Natural killer cell (primary cell): ENCODE measurements around the gene TMOD3. TPM values are rescaled to one million over a fixed set of nuclear protein-coding genes. Genes with fewer than 3 reads are reported as not detected.

Experiments used
- ATAC-seq, 3 donors: fragments of 150-1000 bp in 2 of 3; fragments of 200-7000 bp in 1 of 3; cut with Tn5 transposase; 1 replicate in 1 of 3; 2 replicates in 2 of 3; pipeline ENCODE4 v1.10.0; 2021; ENCODE audit warnings: mild to moderate bottlenecking in 2 of 3, moderate library complexity in 2 of 3
- DNase-seq, 2 donors: peaks; one replicate each; pipeline versions ENCODE4 v3.0.0 to v3.0.0-alpha.2; 2013 to 2021; ENCODE audit warnings: mixed read lengths in 1 of 2
- H3K27ac ChIP-seq: one replicate; pipeline ENCODE4 v1.5.1; 2013; ENCODE audit warnings: mild to moderate bottlenecking, low read length
- H3K27me3 ChIP-seq: one replicate; pipeline ENCODE4 v1.6.1; 2013; ENCODE audit warnings: low read length; ENCODE audit not compliant: control insufficient read depth, insufficient read depth
- H3K36me3 ChIP-seq: one replicate; pipeline ENCODE4 v1.6.1; 2013; ENCODE audit warnings: low read length; ENCODE audit not compliant: control insufficient read depth, insufficient read depth
- H3K4me1 ChIP-seq: one replicate; pipeline ENCODE4 v1.6.1; 2013; ENCODE audit warnings: low read length; ENCODE audit not compliant: control insufficient read depth, insufficient read depth
- H3K4me3 ChIP-seq: one replicate; pipeline ENCODE4 v1.5.1; 2013; ENCODE audit warnings: low read length
- H3K9me3 ChIP-seq: one replicate; pipeline ENCODE4 v1.6.1; 2013; ENCODE audit warnings: low read length; ENCODE audit not compliant: control insufficient read depth, insufficient read depth
- H3K27ac Mint-ChIP-seq, 2 donors: one replicate each; pipeline ENCODE4 v1.8.0; 2022; ENCODE audit warnings: mild to moderate bottlenecking in 2 of 2, mixed read lengths in 2 of 2, moderate library complexity in 1 of 2
- H3K27me3 Mint-ChIP-seq, 2 donors: one replicate each; pipeline ENCODE4 v1.8.0; 2022; ENCODE audit warnings: low read depth in 2 of 2, mixed read lengths in 2 of 2
- H3K36me3 Mint-ChIP-seq: one replicate; pipeline ENCODE4 v1.8.0; 2022; ENCODE audit warnings: mixed read lengths
- H3K4me1 Mint-ChIP-seq, 2 donors: one replicate each; pipeline ENCODE4 v1.8.0; 2022; ENCODE audit warnings: mixed read lengths in 2 of 2
- H3K4me3 Mint-ChIP-seq: one replicate; pipeline ENCODE4 v1.8.0; 2022; ENCODE audit warnings: mild to moderate bottlenecking, moderate library complexity, mixed read lengths
- H3K9me3 Mint-ChIP-seq, 2 donors: one replicate each; pipeline ENCODE4 v1.8.0; 2022; ENCODE audit warnings: mixed read lengths in 2 of 2
- WGBS: methylation state at CpG from one replicate; pipeline ENCODE4 v1.1.7; 2013; ENCODE audit warnings: missing lambda C conversion rate; ENCODE audit not compliant: insufficient coverage; 5-methylcytosine and 5-hydroxymethylcytosine counted together
- intact Hi-C: fragments of 100-400 bp; cut with micrococcal nuclease; formaldehyde crosslinking; loops from one replicate; pipeline ENCODE4 v1.14.2; 2022
- total RNA-seq, 4 donors: library from RNA; stranded (reverse); fragments of 120-200 nt in 1 of 4; gene quantifications; one replicate each; pipeline versions ENCODE4 v1.2.3 to v1.2.4, GENCODE V29; 2013 to 2022
- TF ChIP-seq, protein P1 (sequence below): fragments of 200-600 bp; IDR thresholded peaks from one replicate; pipeline ENCODE4 v1.8.0; 2022; ENCODE audit warnings: antibody characterized with exemption

The TMOD3 gene
- total RNA-seq, 3 donors from 2014 or later (not counting 1 experiment from before 2014, with no cell fraction given): 56.5 to 72.3 (median 69.4) TPM

DNA sequence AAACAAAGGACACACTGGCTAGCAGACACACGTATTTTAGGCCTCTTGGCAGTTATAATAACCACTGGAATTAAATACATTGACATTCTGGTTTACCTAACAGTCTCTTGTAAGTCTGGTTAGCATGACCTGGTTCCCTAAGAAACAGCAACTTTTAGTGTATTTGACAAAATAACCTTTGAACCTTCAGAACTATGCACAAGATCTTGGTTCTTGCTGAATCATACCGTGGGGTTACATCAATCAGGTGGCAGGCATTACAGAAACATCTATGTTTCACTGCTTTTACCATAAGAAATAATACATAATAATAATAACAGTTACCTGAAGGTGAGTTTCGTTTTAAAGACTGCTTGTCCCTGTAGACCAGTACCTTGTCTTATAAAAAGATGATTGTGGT is 123.4 kb downstream of the TMOD3 start:
- no peak overlapping the region for H3K27ac Mint-ChIP-seq
- no peaks in the 10 kb centered on the region for H3K27me3 Mint-ChIP-seq
- H3K9me3 Mint-ChIP-seq: no peaks in the 10 kb centered on the region
- Histone ChIP-seq H3K27ac (no peak overlapping the region), H3K9me3 (no peaks in the 10 kb centered on the region), H3K4me1 (no peaks in the 10 kb centered on the region), H3K36me3 (peaks cover 77% of the 10 kb centered on the region), H3K4me3 (no peak overlapping the region), H3K27me3 (no peaks in the 10 kb centered on the region)
- no peak overlapping the region for H3K4me3 Mint-ChIP-seq
- TF ChIP-seq, protein P1, sequence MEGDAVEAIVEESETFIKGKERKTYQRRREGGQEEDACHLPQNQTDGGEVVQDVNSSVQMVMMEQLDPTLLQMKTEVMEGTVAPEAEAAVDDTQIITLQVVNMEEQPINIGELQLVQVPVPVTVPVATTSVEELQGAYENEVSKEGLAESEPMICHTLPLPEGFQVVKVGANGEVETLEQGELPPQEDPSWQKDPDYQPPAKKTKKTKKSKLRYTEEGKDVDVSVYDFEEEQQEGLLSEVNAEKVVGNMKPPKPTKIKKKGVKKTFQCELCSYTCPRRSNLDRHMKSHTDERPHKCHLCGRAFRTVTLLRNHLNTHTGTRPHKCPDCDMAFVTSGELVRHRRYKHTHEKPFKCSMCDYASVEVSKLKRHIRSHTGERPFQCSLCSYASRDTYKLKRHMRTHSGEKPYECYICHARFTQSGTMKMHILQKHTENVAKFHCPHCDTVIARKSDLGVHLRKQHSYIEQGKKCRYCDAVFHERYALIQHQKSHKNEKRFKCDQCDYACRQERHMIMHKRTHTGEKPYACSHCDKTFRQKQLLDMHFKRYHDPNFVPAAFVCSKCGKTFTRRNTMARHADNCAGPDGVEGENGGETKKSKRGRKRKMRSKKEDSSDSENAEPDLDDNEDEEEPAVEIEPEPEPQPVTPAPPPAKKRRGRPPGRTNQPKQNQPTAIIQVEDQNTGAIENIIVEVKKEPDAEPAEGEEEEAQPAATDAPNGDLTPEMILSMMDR: no peak
- 97% methylated on average over 2 of the region's 3 CpGs for WGBS
- DNase-seq (no peak), ATAC-seq (no peak)
- no peaks in the 10 kb centered on the region for H3K4me1 Mint-ChIP-seq
- intact Hi-C loops: no loop called here
- peaks cover 20% of the 10 kb centered on the region for H3K36me3 Mint-ChIP-seq

DNA sequence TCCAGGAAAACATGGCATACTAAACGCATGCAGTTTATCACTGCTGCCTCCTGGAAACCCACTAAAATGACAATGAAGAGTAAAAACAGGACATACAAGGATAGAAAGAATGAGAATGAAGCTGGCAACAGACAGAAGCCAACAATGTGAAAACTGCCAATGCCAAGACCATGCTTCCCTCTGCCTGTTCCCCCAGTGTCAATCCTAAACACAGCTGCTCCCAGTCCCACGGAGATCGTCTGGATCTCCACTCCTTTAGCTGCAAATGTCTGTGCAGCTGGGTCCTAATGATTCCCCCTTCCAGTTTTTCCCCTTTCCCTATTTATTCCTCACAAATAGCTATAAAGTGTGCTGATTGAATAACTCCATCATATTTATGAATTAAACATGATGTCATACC is 126.1 kb downstream of the TMOD3 start:
- no peak overlapping the region for H3K4me3 ChIP-seq
- no peaks in the 10 kb centered on the region for H3K4me1 ChIP-seq
- no peak overlapping the region for H3K4me3 Mint-ChIP-seq
- no peaks in the 10 kb centered on the region for H3K27me3 ChIP-seq
- H3K27me3 Mint-ChIP-seq: no peaks in the 10 kb centered on the region
- no peaks in the 10 kb centered on the region for H3K9me3 ChIP-seq
- DNase-seq: no peak
- H3K36me3 Mint-ChIP-seq: peaks cover 27% of the 10 kb centered on the region
- TF ChIP-seq, protein P1: no peak
- intact Hi-C loops: no loop called here
- no peak overlapping the region for H3K27ac Mint-ChIP-seq
- 92% methylated on average over 3 of the region's 3 CpGs for WGBS
- H3K9me3 Mint-ChIP-seq: no peaks in the 10 kb centered on the region
- no peak for ATAC-seq
- H3K36me3 ChIP-seq: peaks cover 74% of the 10 kb centered on the region
- no peaks in the 10 kb centered on the region for H3K4me1 Mint-ChIP-seq
- no peak overlapping the region for H3K27ac ChIP-seq

Other genes with a start within 250 kb of the TMOD3 start
- gene DMXL2, start 206.9 kb upstream of the TMOD3 start, total RNA-seq: 10 to 100 TPM in 2 of 3 donors, 1 to 10 TPM in 1; 6.4 to 12.4 (median 11.3) TPM
- not detected for gene SCG3, start 148.2 kb upstream of the TMOD3 start, total RNA-seq
- 10 to 100 TPM in 1 of 3 donors, 1 to 10 TPM in 2; 8.1 to 13.6 (median 8.6) TPM for gene LYSMD2, start 92.0 kb upstream of the TMOD3 start, total RNA-seq
- gene TMOD2, start 78.1 kb upstream of the TMOD3 start, total RNA-seq: 1 to 10 TPM; 1.6 to 4.7 (median 1.6) TPM
- gene LEO1, start 142.1 kb downstream of the TMOD3 start, total RNA-seq: 10 to 100 TPM; 13.2 to 19.5 (median 16.0) TPM
- gene MAPK6, start 189.6 kb downstream of the TMOD3 start, total RNA-seq: 10 to 100 TPM; 33.0 to 36.2 (median 33.1) TPM